HEK293T (cell line): ENCODE results near the gene DOC2A.

ENCODE experiments used
- ARNT ChIP-seq: fragments of 450-650 bp; IDR thresholded peaks from 2 replicates; pipeline ENCODE4 v1.6.1; 2017; ENCODE audit warnings: mild to moderate bottlenecking
- BHLHE40 ChIP-seq: fragments of 450-650 bp; IDR thresholded peaks from 2 replicates; pipeline ENCODE4 v1.6.1; 2016; ENCODE audit warnings: mild to moderate bottlenecking, moderate library complexity, borderline replicate concordance
- ELF4 ChIP-seq: fragments of 450-650 bp; IDR thresholded peaks from 2 replicates; pipeline ENCODE4 v1.6.1; 2017; ENCODE audit warnings: antibody characterized with exemption
- FOXA1 ChIP-seq: fragments of 450-650 bp; IDR thresholded peaks from 2 replicates; pipeline ENCODE4 v1.6.1; 2016; ENCODE audit warnings: mild to moderate bottlenecking
- FOXM1 ChIP-seq: fragments of 450-650 bp; IDR thresholded peaks from 2 replicates; pipeline ENCODE4 v1.6.1; 2017; ENCODE audit warnings: mild to moderate bottlenecking, borderline replicate concordance
- L3MBTL2 ChIP-seq: fragments of 450-650 bp; conservative IDR thresholded peaks from 2 replicates; pipeline ENCODE4 v1.6.1; 2016; ENCODE audit warnings: mild to moderate bottlenecking
- LEF1 ChIP-seq: fragments of 450-650 bp; IDR thresholded peaks from 2 replicates; pipeline ENCODE4 v1.6.1; 2017; ENCODE audit warnings: mild to moderate bottlenecking, borderline replicate concordance
- NFRKB ChIP-seq: fragments of 450-650 bp; IDR thresholded peaks from 2 replicates; pipeline ENCODE4 v1.6.1; 2016; ENCODE audit warnings: mild to moderate bottlenecking, moderate library complexity
- SP1 ChIP-seq: fragments of 450-650 bp; IDR thresholded peaks from 2 replicates; pipeline ENCODE4 v1.6.1; 2017
- SUZ12 ChIP-seq: fragments of 450-650 bp; IDR thresholded peaks from 2 replicates; pipeline ENCODE4 v1.6.1; 2016; ENCODE audit warnings: mild to moderate bottlenecking
- TARDBP ChIP-seq: fragments of 450-650 bp; IDR thresholded peaks from 2 replicates; pipeline ENCODE4 v1.6.1; 2016
- TF ChIP-seq, protein P1 (sequence below): fragments of 450-650 bp; IDR thresholded peaks from 2 replicates; pipeline ENCODE4 v1.6.1; 2016

DNA sequence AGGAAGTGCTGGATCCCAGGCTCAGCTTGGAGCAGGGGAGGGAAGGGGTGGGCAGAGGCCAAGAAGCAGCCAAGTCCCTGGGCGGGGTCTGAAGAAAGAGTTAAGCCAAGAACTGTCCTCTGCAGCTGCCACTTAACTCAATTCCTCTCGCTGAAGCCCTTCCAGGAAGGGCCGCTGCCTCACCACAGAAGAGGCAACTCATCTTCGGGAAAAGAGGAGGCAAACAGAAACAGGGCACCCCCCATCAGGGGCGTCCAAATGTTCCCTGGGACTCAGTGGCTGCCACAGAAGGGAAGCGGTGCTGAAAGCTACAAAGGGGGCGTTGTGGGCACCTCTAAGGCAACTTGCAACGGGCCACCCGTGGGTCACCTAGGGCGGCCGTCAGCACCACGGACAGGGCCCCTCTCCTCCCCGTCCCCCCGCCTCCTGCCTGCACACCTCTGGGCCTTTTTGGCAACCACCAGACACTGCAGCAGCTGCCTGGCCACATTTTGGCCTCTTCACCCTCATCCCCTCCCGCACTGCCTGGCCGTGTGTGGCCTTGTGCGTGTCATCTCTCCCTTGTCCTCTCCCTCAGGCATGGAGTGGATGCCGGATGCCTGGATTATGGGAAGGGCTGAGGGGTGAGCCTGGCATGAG lies 17.7 kb upstream of the DOC2A start:
- TF ChIP-seq NFRKB (no peak), LEF1 (no peak), TARDBP (no peak), SP1 (no peak), ARNT (no peak), SUZ12 (no peak), FOXA1 (no peak), FOXM1 (no peak), L3MBTL2 (no peak), BHLHE40 (no peak), ELF4 (no peak)
- TF ChIP-seq, protein P1, sequence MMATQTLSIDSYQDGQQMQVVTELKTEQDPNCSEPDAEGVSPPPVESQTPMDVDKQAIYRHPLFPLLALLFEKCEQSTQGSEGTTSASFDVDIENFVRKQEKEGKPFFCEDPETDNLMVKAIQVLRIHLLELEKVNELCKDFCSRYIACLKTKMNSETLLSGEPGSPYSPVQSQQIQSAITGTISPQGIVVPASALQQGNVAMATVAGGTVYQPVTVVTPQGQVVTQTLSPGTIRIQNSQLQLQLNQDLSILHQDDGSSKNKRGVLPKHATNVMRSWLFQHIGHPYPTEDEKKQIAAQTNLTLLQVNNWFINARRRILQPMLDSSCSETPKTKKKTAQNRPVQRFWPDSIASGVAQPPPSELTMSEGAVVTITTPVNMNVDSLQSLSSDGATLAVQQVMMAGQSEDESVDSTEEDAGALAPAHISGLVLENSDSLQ = no peak
